ENCODE measurements around the gene SMPD2.

DNA sequence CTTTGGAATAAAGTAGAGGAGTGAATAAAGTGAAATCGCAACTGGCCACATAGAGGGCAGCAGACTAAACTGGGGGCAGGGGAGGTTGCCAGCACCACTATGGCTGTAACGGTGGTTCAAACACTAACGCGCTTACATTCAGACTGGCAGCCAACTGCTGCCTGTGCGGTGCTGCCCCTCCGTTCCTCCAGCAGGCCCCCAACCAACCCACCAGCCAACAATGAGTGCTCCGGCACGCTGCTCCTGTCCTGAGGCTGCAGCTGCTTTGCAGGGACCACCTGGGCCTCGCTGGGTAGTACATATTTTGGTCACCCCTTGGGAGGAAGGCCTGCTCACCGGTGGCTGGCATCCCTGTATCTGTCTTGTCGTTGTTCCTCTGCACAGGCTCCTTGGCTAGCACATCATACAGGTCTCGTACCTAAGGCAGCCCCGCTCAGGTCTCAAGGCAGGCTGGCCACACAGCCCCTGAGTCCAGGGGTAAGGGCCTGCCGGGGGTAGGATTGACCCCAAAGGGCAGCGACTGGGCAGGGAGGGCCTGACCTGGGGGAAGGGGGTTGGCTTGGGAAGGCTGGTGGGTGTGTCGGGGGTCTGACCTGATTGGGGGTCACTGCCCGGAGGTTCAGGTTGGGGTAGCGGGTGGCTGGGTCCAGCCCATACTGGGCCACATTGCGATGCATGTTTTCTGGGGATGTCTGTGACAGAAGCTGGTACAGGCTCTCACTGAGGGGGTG, 8.7 kb downstream of the SMPD2 start:
- TF ChIP-seq, protein P1, sequence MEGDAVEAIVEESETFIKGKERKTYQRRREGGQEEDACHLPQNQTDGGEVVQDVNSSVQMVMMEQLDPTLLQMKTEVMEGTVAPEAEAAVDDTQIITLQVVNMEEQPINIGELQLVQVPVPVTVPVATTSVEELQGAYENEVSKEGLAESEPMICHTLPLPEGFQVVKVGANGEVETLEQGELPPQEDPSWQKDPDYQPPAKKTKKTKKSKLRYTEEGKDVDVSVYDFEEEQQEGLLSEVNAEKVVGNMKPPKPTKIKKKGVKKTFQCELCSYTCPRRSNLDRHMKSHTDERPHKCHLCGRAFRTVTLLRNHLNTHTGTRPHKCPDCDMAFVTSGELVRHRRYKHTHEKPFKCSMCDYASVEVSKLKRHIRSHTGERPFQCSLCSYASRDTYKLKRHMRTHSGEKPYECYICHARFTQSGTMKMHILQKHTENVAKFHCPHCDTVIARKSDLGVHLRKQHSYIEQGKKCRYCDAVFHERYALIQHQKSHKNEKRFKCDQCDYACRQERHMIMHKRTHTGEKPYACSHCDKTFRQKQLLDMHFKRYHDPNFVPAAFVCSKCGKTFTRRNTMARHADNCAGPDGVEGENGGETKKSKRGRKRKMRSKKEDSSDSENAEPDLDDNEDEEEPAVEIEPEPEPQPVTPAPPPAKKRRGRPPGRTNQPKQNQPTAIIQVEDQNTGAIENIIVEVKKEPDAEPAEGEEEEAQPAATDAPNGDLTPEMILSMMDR (IDR thresholded peaks at IDR 0.05), result no peak
- no peak for TF ChIP-seq POLR2A (IDR thresholded peaks at IDR 0.05)

Measured in uterus (tissue), 2 donors.